ENCODE results near the gene HADH.

DNA sequence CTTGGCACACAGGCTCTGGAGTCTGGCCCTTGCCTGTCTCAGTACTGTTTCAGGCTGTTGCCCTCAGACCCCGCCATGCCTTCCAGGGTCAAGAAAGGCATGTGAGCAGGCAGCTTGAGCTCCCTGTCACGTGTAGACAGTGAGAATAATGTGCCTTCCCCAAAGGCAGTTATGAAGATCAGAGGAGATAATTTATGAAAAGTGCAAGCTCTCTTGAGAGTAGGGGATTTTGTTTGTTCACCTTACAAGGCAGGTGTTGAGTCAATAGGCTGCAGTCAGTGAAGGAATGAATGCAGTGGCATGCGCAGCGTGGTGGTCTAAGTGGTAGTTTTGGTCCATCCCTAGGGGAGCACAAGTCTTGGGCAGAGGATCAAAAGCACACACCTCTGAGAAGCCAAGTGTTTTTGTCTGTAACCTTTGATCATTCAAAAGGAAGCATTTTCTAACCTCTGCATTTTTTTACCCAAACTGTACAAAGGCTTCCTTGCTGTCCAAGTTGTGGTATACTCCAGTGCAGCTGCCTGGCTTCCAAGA lies 14.4 kb downstream of the HADH start:
- TF ChIP-seq, protein P1, sequence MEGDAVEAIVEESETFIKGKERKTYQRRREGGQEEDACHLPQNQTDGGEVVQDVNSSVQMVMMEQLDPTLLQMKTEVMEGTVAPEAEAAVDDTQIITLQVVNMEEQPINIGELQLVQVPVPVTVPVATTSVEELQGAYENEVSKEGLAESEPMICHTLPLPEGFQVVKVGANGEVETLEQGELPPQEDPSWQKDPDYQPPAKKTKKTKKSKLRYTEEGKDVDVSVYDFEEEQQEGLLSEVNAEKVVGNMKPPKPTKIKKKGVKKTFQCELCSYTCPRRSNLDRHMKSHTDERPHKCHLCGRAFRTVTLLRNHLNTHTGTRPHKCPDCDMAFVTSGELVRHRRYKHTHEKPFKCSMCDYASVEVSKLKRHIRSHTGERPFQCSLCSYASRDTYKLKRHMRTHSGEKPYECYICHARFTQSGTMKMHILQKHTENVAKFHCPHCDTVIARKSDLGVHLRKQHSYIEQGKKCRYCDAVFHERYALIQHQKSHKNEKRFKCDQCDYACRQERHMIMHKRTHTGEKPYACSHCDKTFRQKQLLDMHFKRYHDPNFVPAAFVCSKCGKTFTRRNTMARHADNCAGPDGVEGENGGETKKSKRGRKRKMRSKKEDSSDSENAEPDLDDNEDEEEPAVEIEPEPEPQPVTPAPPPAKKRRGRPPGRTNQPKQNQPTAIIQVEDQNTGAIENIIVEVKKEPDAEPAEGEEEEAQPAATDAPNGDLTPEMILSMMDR (IDR thresholded peaks at IDR 0.05; ENCODE audit: insufficient read depth, low read depth, low read length), result no peak
- TF ChIP-seq EZH2 (IDR thresholded peaks at IDR 0.05; ENCODE audit: insufficient read depth, low read length), result no peak

Data from astrocyte (in vitro differentiated cells and primary cell).